ENCODE data around the gene MAN1B1. TPM values are rescaled to one million over a fixed set of nuclear protein-coding genes. Genes with fewer than 3 reads are reported as not detected.
"Not testable (repeated sequence)": the region's sequence is repeated elsewhere in the genome, so short reads cannot be mapped to it uniquely, and the experiment has no call there.

MAN1B1 gene
- total and polyA plus RNA-seq, 2 of the 4 experiments (the other 2 are of a cell fraction): 28.7 to 55.1 TPM

DNA sequence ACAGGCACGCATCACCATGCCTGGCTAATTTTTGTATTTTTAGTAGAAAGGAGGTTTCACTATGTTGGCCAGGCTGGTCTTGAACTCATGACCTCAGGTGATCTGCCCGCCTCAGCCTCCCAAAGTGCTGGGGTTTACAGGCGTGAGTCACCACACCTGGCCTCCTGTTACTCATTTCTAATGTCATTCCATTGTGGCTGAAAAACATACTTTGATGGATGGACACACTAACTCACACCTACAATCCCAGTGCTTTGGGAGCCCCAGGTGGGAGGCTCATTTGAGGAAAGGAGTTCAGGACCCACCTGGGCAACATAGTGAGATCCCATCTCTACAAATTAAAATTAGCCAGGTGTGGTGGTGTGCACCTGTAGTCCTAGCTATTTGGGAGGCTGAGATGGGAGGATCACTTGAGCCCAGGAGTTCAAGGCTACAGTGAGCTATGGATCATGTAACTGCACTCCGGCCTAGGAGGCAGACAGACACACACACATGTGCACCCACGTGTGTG is 37.2 kb downstream of the MAN1B1 start:
- ATAC-seq (ENCODE audit: low read depth); H2AK5ac ChIP-seq (ENCODE audit: low read depth, low read length); H2BK120ac ChIP-seq (ENCODE audit: low read depth, low read length); H3K18ac ChIP-seq (ENCODE audit: low read depth, low read length); H4K20me1 ChIP-seq (ENCODE audit: insufficient read depth, low read length); H4K5ac ChIP-seq (ENCODE audit: low read depth, low read length); H3K14ac ChIP-seq (replicated peaks; ENCODE audit: low read depth, low read length); H3K4ac ChIP-seq (ENCODE audit: low read depth, low read length); BruUV-seq (replicated peaks); intact Hi-C loops (cut with micrococcal nuclease); H2BK15ac ChIP-seq (ENCODE audit: low read depth, low read length); H3K27me3 ChIP-seq (ENCODE audit: control insufficient read depth, insufficient read depth, low read length); H4K91ac ChIP-seq (ENCODE audit: insufficient read depth, low read depth, low read length); H3K4me2 ChIP-seq (ENCODE audit: low read depth, low read length); H2AK9ac ChIP-seq (replicated peaks; ENCODE audit: low read depth, low read length, poor library complexity); H3K23ac ChIP-seq (ENCODE audit: low read depth, low read length); H3K9ac ChIP-seq (ENCODE audit: low read depth, low read length); DNase-seq; H3K4me3 ChIP-seq (ENCODE audit: insufficient read depth, low read depth, low read length); H4K8ac ChIP-seq (ENCODE audit: low read depth in 2 of 2, low read length in 2 of 2); H3K36me3 ChIP-seq (ENCODE audit: control insufficient read depth, insufficient read depth, low read length); H2AFZ ChIP-seq (replicated peaks; ENCODE audit: low read length, poor library complexity); H2BK5ac ChIP-seq (ENCODE audit: low read depth, low read length, poor library complexity, severe bottlenecking); H3K9me3 ChIP-seq (ENCODE audit: control insufficient read depth, insufficient read depth, low read length); H3K56ac ChIP-seq (ENCODE audit: extremely low read depth, insufficient read depth, low read length); CTCF ChIA-PET; H2BK20ac ChIP-seq (ENCODE audit: low read depth, low read length); dilution Hi-C loops (cut with HindIII; ENCODE audit: low sequenced_read_pairs, unreplicated experiment); H3K27ac ChIP-seq (ENCODE audit: insufficient read depth, low read length): not testable (repeated sequence)
- peaks cover 14% of the 10 kb centered on the region; the same call in 1 of the 2 replicates for H3K4me1 ChIP-seq (ENCODE audit: control insufficient read depth, insufficient read depth, low read length)
- no CpG with 5 or more reads among the region's 5 CpGs for WGBS, 2 experiments (ENCODE audit: extremely low coverage in 2 of 2, insufficient read length in 1 of 2)
- POLR2A ChIA-PET (ENCODE audit: unreplicated experiment): interaction anchor here (0.9 kb wide), 1 partner anchor 117 kb away, joined by 4 read pairs; the partner anchor contains the start of gene TUBB4B
- in situ Hi-C loops (cut with MboI; ENCODE audit: low sequenced_read_pairs): loop anchor here (5.0 kb wide), 1 partner anchor 103 kb away; the partner anchor contains the start of genes CYSRT1 and RNF224
- peaks cover 16% of the 10 kb centered on the region for H3K9me1 ChIP-seq (ENCODE audit: insufficient read depth, low read length)
- peaks cover 13 to 35% of the 10 kb centered on the region in 2 experiments for H3K79me1 ChIP-seq (ENCODE audit: low read depth in 1 of 2, low read length in 2 of 2)
